EL (cell line): Measurements from ENCODE around the gene RASD2.

Experiments
- DNase-seq: peaks from one replicate; pipeline ENCODE4 v3.0.0-alpha.2; 2016

RASD2 gene

GRCh38 chr22:35561796-35562526 is 21.3 kb downstream of the RASD2 start:
- peak; percentile 92 for DNase-seq

DNA sequence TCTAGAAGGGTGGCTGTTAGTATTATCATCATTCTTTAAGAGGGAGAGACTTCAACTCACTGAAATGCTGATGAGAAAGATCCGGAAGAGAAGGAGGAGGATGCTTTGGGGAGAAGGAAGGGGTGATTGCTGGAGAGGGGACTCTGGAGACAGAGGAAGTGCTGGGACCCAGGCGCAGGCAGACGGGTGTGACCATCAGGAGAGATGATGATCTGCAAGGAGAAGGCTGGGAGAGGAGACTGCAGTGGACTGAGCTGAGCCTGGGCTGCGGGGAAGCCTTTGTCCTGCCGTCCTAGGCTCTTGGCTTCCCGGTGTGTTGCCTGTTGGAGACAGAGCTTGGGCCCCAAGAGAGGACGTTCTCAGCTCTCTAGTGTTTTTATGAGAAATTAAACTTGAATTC is 22.6 kb downstream of the RASD2 start:
- DNase-seq = no peak

- no peak for DNase-seq
Observed at GRCh38 chr22:35564975-35565867, 24.6 kb downstream of the RASD2 start.

DNA sequence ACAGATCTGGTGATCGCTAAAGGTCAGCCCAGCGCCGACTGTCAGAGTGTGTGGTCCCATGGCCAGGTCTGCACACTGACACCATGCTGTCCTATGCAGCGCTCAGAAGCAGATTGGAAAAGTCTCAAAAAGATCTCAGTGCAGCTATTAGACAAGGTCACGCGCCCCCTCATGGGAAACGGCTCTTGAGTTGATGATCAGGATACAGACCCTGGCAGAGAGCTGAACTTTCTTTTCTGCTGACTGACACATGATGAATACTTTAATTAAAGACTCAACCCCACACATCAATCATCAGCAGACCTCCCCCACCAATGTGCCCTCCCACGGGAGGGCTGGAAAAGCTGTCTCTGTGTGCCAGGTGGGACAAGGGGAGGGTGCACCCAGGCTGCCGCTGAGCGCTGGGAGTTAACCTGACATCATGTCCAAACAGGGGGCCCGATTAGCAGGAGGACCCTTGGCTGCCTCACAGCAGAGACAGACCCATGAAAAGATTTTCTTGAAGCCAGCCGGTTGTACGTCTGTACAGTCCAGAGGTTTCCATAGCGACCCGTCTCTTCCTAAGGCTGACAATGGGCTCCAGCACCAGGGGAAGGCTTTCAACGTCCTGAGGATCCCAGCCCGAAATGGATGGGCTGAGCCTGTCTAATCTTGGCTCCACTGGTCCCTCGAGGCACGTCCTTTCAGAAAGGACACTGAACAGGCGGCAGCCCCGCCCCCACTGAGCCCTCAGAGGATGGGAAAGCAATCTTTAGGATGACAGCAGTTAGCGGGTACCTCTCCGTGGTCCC is 26.9 kb downstream of the RASD2 start:
- DNase-seq = no peak

- peak; percentile 66 for DNase-seq
Observed at GRCh38 chr22:35568751-35569739, 28.4 kb downstream of the RASD2 start.

DNA sequence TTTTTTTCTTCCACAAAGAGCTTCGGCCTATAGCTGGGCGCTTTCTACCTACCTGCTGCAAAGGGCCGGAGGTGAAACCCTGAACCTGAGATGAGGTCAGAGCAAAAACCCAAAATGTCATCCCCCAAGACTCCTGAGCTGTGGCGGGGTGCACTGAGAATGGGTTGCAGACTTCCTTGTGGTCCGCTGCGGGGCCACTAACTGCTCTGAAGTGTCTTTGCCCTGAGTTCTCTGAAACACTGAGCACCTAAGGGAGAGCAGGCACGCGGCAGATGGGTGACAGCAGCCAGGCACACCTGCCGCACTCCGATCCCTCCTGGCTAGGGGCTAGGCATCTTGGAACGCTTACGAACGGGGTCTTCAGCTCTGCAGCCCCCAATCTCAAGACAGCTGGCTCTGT is 29.3 kb downstream of the RASD2 start:
- DNase-seq = no peak

DNA sequence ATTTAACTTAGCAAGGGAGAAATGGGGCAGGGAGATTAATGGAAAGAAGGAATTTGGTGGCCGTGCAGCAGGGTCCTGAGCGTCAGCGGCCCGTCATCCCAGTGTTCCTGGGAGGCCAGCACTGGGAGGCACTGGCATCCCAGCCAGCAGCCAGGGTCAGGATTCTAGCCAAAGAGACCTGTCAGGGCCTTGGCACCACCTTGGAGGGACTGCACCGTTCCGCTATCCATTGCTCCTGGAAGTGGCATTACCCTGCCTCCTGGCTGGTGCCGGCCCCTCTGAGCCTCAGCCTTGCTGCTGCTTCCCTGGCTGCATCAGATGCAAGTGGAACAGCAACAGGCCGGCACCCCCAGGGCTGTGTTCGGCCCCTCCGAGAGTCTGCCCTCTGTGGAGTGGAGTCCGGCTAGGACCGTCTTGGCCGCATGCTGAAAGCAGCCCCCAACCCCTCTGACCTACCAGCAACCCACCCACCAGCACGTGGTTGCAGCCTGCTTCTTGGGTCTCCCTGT is 30.1 kb downstream of the RASD2 start:
- no peak for DNase-seq

DNA sequence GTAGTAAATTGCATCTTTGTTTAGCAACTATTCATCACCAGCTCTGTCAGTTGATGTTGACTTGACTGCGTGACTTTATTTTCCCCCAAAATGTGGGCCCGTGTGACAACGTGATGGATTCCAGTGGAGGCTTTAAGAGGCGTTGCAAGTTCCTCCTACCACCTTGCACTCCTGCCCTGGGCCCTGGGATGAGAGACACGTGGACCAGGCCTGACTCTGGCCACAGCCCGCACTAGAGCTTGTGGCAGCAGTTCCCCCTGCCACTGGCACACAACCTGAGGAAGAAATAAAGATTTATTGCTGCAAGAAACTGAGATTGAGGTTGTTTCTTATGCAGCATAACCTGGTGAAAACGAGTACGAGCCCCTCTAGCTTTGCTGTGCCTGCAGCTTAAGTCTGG is 31.9 kb downstream of the RASD2 start:
- DNase-seq = no peak

DNA sequence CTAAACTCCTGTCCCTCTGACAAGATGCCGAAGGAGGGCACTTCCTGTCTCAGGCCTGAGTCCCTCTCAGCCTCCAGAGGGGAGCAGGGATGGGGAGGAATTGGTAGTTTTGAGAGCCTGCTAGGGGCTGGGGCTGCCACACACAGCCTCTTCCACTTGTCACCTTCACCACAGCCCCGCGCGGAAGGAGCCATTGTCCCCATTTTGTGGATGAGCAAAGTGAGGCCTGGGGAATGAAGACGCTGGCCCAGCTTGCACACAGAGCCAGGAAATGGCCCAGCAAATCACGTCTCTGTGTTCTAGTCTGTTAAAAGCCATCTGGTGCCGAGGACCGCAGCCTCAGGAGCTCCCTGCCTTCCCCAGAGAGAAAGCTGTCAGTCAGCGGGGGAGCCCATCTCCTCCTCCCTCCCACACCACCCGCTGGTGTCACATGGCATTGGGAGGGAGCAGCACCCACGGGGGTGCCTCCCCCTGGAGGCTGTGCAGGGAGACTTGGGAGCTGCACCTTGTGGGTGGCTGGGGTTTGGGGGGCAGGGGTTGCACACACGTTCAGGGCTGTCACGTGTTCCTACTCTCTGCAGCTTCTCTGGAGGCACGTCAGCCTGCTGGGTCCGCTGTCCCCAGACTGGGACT is 34.6 kb downstream of the RASD2 start:
- DNase-seq = no peak

DNA sequence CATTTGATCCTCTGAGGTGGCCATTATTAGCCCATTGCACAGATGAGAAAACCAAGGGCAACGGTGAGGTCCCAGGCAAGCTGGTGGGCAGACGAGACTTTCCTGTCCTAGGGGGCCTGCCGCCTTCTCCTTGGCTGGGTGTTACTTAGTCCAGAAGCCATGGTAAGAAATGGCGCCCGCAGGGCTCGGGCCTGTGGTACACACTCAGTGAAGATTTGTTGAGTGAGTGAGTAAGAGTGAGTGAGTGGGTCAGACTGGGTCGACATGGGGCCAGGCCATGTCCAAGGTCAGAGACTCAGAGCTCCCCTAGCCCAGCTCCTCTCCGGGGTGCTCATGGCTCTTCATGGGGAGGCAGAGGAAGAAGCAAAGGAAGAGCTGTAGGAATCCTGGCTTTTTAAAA is 36.0 kb downstream of the RASD2 start:
- DNase-seq = no peak

- DNase-seq = no peak
Observed at GRCh38 chr22:35577799-35578659, 37.4 kb downstream of the RASD2 start.

- no peak for DNase-seq
Observed at GRCh38 chr22:35578836-35579575, 38.4 kb downstream of the RASD2 start.

DNA sequence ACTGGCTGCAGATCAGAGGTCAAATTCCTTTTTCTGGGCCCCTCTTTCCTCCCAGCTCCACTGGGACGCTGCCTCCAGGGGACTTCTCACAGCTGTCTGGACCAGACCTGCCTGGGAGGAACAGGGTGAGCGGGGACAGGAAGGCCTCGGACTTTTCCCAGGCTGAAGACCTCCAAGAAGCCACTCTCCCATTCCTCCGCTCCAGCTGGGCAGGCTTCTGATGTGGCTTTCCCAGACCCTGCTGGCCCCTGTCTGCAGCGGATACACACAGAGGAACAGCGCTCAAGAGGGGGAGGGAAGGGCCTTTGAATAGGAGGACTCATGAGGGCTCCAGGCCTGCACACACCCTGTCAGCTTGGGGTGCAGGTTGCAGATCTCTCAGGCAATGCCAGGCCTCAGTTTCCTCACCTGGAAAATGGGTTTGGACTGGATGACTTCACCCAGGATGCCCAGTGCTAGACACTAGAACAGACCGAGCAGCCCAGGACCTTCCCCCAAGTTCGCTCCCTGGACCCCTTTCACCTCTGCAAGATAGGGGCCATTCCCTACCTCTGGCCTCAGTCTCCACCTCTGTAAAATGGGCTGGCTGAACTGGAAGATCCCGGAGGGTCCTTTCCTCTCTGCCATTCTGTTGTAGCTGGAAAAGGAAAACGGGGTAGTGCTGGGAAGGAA is 39.9 kb downstream of the RASD2 start:
- no peak for DNase-seq

DNA sequence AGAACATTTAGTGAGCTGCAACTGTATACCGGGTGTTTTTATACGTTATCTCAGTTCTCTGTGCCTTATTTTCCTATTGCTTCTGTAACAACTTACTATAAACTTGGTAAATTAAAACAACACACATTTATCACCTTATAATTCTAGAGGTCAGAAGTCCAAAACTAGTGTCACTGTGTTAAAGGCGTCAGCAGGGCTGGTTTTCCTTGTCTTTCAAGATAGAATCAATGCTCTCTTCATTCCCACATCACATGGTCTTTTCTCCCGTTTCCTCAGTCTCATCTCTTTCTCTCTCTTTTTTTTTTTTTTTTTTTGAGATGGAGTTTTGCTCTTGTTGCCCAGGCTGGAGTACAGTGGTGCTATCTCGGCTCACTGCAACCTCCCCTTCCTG is 40.4 kb downstream of the RASD2 start:
- no peak for DNase-seq

DNA sequence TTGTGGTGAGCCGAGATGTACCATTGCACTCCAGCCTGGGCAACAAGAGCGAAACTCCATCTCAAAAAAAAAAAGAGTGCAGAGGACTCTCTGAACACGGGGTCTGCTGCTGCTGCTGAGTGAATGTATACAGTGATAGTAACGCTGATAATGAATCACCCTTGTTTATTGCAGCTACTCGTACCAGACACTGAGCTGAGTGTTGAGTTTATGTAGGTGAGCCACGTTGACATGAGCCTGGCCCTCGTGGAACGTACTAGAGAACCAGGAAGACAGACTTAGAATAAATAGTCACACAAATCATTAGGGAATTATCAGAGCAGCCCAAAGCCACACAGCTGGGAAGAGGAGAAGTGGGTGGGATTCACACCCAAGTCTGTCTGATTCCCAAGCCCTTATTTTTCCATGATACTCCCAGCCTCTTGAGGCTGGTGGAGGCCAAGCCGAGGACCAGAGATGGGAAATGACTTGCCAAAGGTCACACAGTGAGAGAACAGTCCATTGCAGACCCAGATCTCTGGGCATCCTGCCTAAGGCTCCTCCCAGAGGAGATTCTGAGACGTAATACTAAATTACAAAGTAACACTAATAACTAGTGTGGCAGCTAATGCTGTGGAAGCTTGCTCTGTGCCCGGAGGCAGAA is 41.7 kb downstream of the RASD2 start:
- DNase-seq = no peak

DNA sequence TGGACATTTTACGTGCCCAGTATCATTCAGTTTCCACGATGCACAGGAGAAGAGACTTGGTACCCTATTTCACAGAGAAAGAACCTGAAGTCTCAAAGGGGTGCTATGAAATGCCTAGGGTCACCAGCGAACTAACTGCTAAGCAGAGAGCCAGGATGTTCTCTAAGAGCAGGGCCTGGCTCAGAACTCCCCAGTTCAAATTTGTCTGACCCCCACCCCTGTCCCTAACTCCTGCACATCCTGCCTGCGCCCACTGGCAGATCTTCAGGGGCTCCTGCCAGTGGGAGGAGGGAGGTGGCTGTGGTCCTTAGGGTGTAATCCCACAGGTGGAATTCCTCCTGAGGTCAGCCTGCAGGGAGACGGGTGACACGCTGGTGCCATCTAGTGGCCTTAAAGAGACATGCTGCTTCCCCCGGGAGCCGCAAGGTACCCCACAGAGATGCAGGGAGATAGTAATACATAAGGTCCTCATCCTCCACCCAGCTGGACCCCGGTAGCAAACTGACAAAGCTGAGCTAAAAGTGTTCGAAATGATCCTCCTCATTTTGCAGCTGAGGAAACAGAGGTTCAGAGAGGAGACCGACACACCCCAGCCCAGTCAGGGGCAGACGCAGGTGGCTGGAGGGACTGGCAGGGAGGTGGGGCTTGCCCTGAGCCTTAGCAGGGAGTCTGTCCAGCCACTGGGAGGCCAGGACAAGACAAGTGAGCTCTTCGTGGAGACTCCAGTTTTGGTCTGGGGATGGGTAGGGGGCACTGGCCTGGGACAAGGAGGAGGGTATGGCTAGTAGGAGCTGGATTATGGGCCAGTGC is 42.4 kb downstream of the RASD2 start:
- DNase-seq = peak; percentile 68

DNA sequence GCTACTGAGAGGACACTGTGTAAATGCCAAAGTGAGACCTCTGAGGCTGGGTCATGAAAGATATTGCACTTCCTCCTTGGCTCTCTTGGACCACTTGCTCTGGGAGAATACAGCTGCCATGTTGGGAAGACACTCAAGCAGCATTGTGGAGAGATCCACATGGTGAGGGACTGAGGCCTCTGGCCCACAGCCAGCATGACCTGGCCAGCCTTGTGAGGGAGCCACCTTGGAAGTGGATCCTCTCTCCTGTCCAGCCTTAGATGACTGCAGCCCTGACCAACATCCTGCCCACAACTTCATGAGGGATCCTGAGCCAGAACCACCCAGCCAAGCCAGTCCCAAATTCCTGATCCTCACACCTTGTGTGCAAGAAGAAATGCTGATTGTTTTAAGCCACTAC is 46.1 kb downstream of the RASD2 start:
- DNase-seq = no peak

GRCh38 chr22:35587447-35587870 is 46.8 kb downstream of the RASD2 start:
- DNase-seq = no peak
